HepG2 (cell line): ENCODE results near the gene SIRPB2. TPM values are rescaled to one million over a fixed set of nuclear protein-coding genes. Genes with fewer than 3 reads are reported as not detected.

Experiments used
- CCDC6 ChIP-seq: sonication (generic); formaldehyde crosslinking; IDR thresholded peaks from 2 replicates; pipeline ENCODE4 v1.8.1; 2022; ENCODE audit warnings: mild to moderate bottlenecking, missing genetic modification reagents, moderate library complexity
- DPF2 ChIP-seq: sonication (generic); formaldehyde crosslinking; IDR thresholded peaks from 2 replicates; pipeline ENCODE4 v1.4.0; 2020; ENCODE audit warnings: mild to moderate bottlenecking, low read depth, missing genetic modification reagents, borderline replicate concordance
- EEA1 ChIP-seq: sonication (generic); formaldehyde crosslinking; IDR thresholded peaks from 2 replicates; pipeline ENCODE4 v1.5.1; 2020; ENCODE audit warnings: mild to moderate bottlenecking, missing genetic modification reagents, borderline replicate concordance
- KLF11 ChIP-seq: IDR thresholded peaks from 2 replicates; pipeline ENCODE4 v1.6.1; 2016; ENCODE audit warnings: missing compliant biosample characterization
- MTA3 ChIP-seq: sonication (generic); formaldehyde crosslinking; IDR thresholded peaks from 2 replicates; pipeline ENCODE4 v1.4.0; 2020; ENCODE audit warnings: missing genetic modification reagents
- MTF1 ChIP-seq: sonication (generic); formaldehyde crosslinking; IDR thresholded peaks from 2 replicates; pipeline ENCODE4 v1.5.0; 2020; ENCODE audit warnings: missing genetic modification reagents
- NBN ChIP-seq: fragments of 450-650 bp; conservative IDR thresholded peaks from 2 replicates; pipeline ENCODE4 v1.6.1; 2017
- RORA ChIP-seq: sonication (generic); formaldehyde crosslinking; IDR thresholded peaks from 2 replicates; pipeline ENCODE4 v1.5.0; 2020; ENCODE audit warnings: mild to moderate bottlenecking, missing genetic modification reagents, moderate library complexity
- SMAD3 ChIP-seq: sonication (generic); formaldehyde crosslinking; IDR thresholded peaks from 2 replicates; pipeline ENCODE4 v1.4.0; 2020; ENCODE audit warnings: missing genetic modification reagents
- TAF1 ChIP-seq: sonication (generic); formaldehyde crosslinking; IDR thresholded peaks from 2 replicates; pipeline ENCODE4 v1.4.0; 2020; ENCODE audit warnings: missing genetic modification reagents
- TBP ChIP-seq: sonication (generic); formaldehyde crosslinking; IDR thresholded peaks from 2 replicates; pipeline ENCODE4 v1.5.0; 2020; ENCODE audit warnings: missing genetic modification reagents
- TGIF2 ChIP-seq: IDR thresholded peaks from 2 replicates; pipeline ENCODE4 v1.6.1; 2016; ENCODE audit warnings: control low read depth, missing compliant biosample characterization
- ZFP41 ChIP-seq: sonication (generic); formaldehyde crosslinking; IDR thresholded peaks from 2 replicates; pipeline ENCODE4 v1.4.0; 2020; ENCODE audit warnings: mild to moderate bottlenecking, missing genetic modification reagents, borderline replicate concordance
- ZNF354B ChIP-seq: sonication (generic); formaldehyde crosslinking; IDR thresholded peaks from 2 replicates; pipeline ENCODE4 v1.8.0; 2022; ENCODE audit warnings: mild to moderate bottlenecking, missing genetic modification reagents
- ZNF605 ChIP-seq: sonication (generic); formaldehyde crosslinking; IDR thresholded peaks from 2 replicates; pipeline ENCODE4 v1.8.0; 2022; ENCODE audit warnings: mild to moderate bottlenecking, missing genetic modification reagents
- ZNF891 ChIP-seq: sonication (generic); formaldehyde crosslinking; IDR thresholded peaks from 2 replicates; pipeline ENCODE4 v1.5.0; 2020; ENCODE audit warnings: mild to moderate bottlenecking, missing genetic modification reagents
- polyA plus RNA-seq, 8 experiments: library from polyadenylated mRNA; depleted of rRNA in 3 of 8; stranded (reverse) in 7 of 8; unstranded in 1 of 8; fragments of >200 nt; fragmentation: Illumina TruSeq in 4 of 8; extraction: Trizol in 4 of 8; gene quantifications; 2 replicates each; pipeline versions ENCODE4 v1.2.1 to v1.2.3, GENCODE V29; 2011 to 2016; ENCODE audit warnings: low read depth in 4 of 8, missing spikeins in 1 of 8, mixed read lengths in 1 of 8; ENCODE audit not compliant: insufficient read depth in 1 of 8
- total RNA-seq, 5 experiments: library from RNA; depleted of rRNA; stranded (reverse); fragments of >200 nt; fragmentation: Illumina TruSeq; extraction: Trizol; gene quantifications; 2 replicates each; pipeline ENCODE4 v1.2.3, GENCODE V29; 2016; ENCODE audit warnings: low read depth in 1 of 5
- TF ChIP-seq, protein P1 (sequence below): sonication (generic); formaldehyde crosslinking; IDR thresholded peaks from 2 replicates; pipeline ENCODE4 v1.5.0; 2020; ENCODE audit warnings: mild to moderate bottlenecking, missing genetic modification reagents, borderline replicate concordance
- TF ChIP-seq, protein P2 (sequence below): sonication (generic); formaldehyde crosslinking; IDR thresholded peaks from 2 replicates; pipeline ENCODE4 v1.8.1; 2023; ENCODE audit warnings: missing genetic modification reagents, inconsistent platforms, borderline replicate concordance
- TF ChIP-seq, protein P3 (sequence below): sonication (generic); formaldehyde crosslinking; IDR thresholded peaks from 2 replicates; pipeline ENCODE4 v1.4.0; 2020; ENCODE audit warnings: missing genetic modification reagents, borderline replicate concordance
- TF ChIP-seq, protein P4 (sequence below): sonication (generic); formaldehyde crosslinking; IDR thresholded peaks from 2 replicates; pipeline ENCODE4 v1.5.0; 2020; ENCODE audit warnings: mild to moderate bottlenecking, missing genetic modification reagents, borderline replicate concordance

The SIRPB2 gene
- total and polyA plus RNA-seq, 2 of the 13 experiments (the other 11 are each of a cell fraction or from before 2014, with no cell fraction given), result not detected

DNA sequence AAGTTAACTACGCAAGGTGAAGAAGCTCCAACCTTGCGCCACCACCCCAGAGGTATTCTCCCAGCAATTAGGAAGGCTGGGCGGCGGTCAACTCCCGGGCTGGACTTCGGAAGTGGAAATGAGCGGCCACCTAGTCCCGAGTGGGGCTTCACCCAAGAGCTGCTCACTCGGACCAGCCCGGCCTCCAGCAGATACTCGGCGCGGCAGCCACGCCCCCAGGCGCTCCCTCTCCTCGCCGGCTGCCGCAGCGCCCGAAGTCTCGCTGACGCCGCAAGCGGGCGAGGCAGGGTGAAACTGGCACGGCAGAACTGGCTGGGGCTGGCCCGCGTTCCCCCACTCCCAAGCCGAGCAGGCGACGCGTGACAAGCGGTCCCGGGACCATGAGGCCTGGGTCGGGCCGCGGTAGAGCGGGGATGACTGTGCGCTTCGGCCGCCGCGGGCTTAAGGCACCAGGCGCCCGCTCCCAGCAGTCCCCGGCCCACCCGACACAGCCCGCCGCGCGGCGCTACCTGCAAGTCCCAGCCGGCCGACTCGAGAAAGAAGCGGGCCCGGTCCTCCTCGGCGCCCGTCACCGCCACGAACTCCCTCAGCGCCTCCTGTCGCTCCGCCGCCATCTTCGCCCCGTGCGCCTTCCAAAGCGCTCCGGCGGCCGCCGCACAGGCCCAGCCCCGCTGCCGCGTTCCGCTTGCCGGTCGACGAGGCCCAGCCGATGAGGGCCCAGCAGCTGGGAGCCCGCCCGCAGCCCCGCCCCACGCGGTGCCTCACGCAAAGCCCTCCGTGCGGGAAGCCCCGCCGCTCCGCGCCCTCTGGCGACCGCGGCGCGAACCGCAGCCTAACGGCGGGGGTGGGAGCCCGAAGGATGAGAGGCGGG lies 24.8 kb downstream of the SIRPB2 start, which contains the start of gene NSFL1C (continued):
- TF ChIP-seq, protein P1, sequence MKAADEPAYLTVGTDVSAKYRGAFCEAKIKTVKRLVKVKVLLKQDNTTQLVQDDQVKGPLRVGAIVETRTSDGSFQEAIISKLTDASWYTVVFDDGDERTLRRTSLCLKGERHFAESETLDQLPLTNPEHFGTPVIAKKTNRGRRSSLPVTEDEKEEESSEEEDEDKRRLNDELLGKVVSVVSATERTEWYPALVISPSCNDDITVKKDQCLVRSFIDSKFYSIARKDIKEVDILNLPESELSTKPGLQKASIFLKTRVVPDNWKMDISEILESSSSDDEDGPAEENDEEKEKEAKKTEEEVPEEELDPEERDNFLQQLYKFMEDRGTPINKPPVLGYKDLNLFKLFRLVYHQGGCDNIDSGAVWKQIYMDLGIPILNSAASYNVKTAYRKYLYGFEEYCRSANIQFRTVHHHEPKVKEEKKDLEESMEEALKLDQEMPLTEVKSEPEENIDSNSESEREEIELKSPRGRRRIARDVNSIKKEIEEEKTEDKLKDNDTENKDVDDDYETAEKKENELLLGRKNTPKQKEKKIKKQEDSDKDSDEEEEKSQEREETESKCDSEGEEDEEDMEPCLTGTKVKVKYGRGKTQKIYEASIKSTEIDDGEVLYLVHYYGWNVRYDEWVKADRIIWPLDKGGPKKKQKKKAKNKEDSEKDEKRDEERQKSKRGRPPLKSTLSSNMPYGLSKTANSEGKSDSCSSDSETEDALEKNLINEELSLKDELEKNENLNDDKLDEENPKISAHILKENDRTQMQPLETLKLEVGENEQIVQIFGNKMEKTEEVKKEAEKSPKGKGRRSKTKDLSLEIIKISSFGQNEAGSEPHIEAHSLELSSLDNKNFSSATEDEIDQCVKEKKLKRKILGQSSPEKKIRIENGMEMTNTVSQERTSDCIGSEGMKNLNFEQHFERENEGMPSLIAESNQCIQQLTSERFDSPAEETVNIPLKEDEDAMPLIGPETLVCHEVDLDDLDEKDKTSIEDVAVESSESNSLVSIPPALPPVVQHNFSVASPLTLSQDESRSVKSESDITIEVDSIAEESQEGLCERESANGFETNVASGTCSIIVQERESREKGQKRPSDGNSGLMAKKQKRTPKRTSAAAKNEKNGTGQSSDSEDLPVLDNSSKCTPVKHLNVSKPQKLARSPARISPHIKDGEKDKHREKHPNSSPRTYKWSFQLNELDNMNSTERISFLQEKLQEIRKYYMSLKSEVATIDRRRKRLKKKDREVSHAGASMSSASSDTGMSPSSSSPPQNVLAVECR (CRISPR knock-in tag), result peak; percentile 99
- TF ChIP-seq NBN (no peak), RORA (CRISPR knock-in tag) (no peak; the same call in 1 of the 2 replicates), ZNF605 (CRISPR knock-in tag) (peak; percentile 95), TBP (peak; percentile 99), EEA1 (CRISPR knock-in tag) (peak; percentile 98; the same call in 1 of the 2 replicates), ZNF891 (CRISPR knock-in tag) (peak; percentile 77), TGIF2 (CRISPR knock-in tag) (peak; percentile 67), ZFP41 (CRISPR knock-in tag) (peak; percentile 84; the same call in 1 of the 2 replicates), KLF11 (CRISPR knock-in tag) (no peak; the same call in 1 of the 2 replicates), MTF1 (peak; percentile 89; the same call in 1 of the 2 replicates), SMAD3 (CRISPR knock-in tag) (peak; percentile 72), ZNF354B (CRISPR knock-in tag) (no peak), TAF1 (CRISPR knock-in tag) (peak; percentile 100), CCDC6 (CRISPR knock-in tag) (peak; percentile 99), DPF2 (CRISPR knock-in tag) (0 out of 2 replicates have a peak, but pooled peaks have one; percentile 40), MTA3 (CRISPR knock-in tag) (peak; percentile 68; the same call in 1 of the 2 replicates)
- TF ChIP-seq, protein P2, sequence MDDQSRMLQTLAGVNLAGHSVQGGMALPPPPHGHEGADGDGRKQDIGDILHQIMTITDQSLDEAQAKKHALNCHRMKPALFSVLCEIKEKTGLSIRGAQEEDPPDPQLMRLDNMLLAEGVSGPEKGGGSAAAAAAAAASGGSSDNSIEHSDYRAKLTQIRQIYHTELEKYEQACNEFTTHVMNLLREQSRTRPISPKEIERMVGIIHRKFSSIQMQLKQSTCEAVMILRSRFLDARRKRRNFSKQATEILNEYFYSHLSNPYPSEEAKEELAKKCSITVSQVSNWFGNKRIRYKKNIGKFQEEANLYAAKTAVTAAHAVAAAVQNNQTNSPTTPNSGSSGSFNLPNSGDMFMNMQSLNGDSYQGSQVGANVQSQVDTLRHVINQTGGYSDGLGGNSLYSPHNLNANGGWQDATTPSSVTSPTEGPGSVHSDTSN (CRISPR knock-in tag), result peak; percentile 83; the same call in 1 of the 2 replicates
- TF ChIP-seq, protein P3, sequence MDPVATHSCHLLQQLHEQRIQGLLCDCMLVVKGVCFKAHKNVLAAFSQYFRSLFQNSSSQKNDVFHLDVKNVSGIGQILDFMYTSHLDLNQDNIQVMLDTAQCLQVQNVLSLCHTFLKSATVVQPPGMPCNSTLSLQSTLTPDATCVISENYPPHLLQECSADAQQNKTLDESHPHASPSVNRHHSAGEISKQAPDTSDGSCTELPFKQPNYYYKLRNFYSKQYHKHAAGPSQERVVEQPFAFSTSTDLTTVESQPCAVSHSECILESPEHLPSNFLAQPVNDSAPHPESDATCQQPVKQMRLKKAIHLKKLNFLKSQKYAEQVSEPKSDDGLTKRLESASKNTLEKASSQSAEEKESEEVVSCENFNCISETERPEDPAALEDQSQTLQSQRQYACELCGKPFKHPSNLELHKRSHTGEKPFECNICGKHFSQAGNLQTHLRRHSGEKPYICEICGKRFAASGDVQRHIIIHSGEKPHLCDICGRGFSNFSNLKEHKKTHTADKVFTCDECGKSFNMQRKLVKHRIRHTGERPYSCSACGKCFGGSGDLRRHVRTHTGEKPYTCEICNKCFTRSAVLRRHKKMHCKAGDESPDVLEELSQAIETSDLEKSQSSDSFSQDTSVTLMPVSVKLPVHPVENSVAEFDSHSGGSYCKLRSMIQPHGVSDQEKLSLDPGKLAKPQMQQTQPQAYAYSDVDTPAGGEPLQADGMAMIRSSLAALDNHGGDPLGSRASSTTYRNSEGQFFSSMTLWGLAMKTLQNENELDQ (CRISPR knock-in tag), result no peak
- TF ChIP-seq, protein P4, sequence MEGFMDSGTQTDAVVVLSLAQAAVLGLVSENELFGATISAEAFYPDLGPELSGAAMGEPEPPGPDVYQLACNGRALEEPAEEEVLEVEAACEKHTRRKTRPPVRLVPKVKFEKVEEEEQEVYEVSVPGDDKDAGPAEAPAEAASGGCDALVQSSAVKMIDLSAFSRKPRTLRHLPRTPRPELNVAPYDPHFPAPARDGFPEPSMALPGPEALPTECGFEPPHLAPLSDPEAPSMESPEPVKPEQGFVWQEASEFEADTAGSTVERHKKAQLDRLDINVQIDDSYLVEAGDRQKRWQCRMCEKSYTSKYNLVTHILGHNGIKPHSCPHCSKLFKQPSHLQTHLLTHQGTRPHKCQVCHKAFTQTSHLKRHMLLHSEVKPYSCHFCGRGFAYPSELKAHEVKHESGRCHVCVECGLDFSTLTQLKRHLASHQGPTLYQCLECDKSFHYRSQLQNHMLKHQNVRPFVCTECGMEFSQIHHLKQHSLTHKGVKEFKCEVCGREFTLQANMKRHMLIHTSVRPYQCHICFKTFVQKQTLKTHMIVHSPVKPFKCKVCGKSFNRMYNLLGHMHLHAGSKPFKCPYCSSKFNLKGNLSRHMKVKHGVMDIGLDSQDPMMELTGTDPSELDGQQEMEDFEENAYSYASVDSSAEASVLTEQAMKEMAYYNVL, result peak; percentile 89
